HepG2 (cell line): ENCODE data around the gene ATP13A3. TPM values are rescaled to one million over a fixed set of nuclear protein-coding genes. Genes with fewer than 3 reads are reported as not detected.

Source experiments
- AKNA ChIP-seq: sonication (generic); formaldehyde crosslinking; IDR thresholded peaks from 2 replicates; pipeline ENCODE4 v1.4.0; 2020; ENCODE audit warnings: missing genetic modification reagents, borderline replicate concordance
- ARID2 ChIP-seq: sonication (generic); formaldehyde crosslinking; IDR thresholded peaks from 2 replicates; pipeline ENCODE4 v1.8.1; 2022; ENCODE audit warnings: mild to moderate bottlenecking, missing genetic modification reagents, borderline replicate concordance
- DMTF1 ChIP-seq: sonication (generic); formaldehyde crosslinking; IDR thresholded peaks from 2 replicates; pipeline ENCODE4 v1.4.0; 2020; ENCODE audit warnings: mild to moderate bottlenecking, missing genetic modification reagents
- GLI4 ChIP-seq: sonication (generic); formaldehyde crosslinking; IDR thresholded peaks from 2 replicates; pipeline ENCODE4 v1.5.1; 2020; ENCODE audit warnings: missing genetic modification reagents, mild to moderate bottlenecking, moderate library complexity, borderline replicate concordance
- HHEX ChIP-seq: IDR thresholded peaks from 2 replicates; pipeline ENCODE4 v1.6.1; 2016; ENCODE audit warnings: control low read depth
- HNRNPLL ChIP-seq: fragments of 200-400 bp; formaldehyde crosslinking; IDR thresholded peaks from 2 replicates; pipeline ENCODE4 v1.6.1; 2017; ENCODE audit warnings: mild to moderate bottlenecking, low read depth, low read length; ENCODE audit not compliant: poor library complexity, severe bottlenecking
- HOXA7 ChIP-seq: sonication (generic); formaldehyde crosslinking; IDR thresholded peaks from 2 replicates; pipeline ENCODE4 v1.8.1; 2022; ENCODE audit warnings: mild to moderate bottlenecking, missing genetic modification reagents, moderate library complexity
- KLF11 ChIP-seq: IDR thresholded peaks from 2 replicates; pipeline ENCODE4 v1.6.1; 2016; ENCODE audit warnings: missing compliant biosample characterization
- MAFG ChIP-seq: sonication (generic); formaldehyde crosslinking; IDR thresholded peaks from 2 replicates; pipeline ENCODE4 v1.5.1; 2020; ENCODE audit warnings: mild to moderate bottlenecking, missing genetic modification reagents
- MTF1 ChIP-seq: sonication (generic); formaldehyde crosslinking; IDR thresholded peaks from 2 replicates; pipeline ENCODE4 v1.5.0; 2020; ENCODE audit warnings: missing genetic modification reagents
- PBX3 ChIP-seq: sonication (generic); formaldehyde crosslinking; IDR thresholded peaks from 2 replicates; pipeline ENCODE4 v1.8.1; 2023; ENCODE audit warnings: missing genetic modification reagents, inconsistent platforms, borderline replicate concordance
- POLR2G ChIP-seq: fragments of 200-400 bp; formaldehyde crosslinking; IDR thresholded peaks from 2 replicates; pipeline ENCODE4 v1.6.1; 2018; ENCODE audit warnings: mild to moderate bottlenecking, low read depth, low read length, moderate library complexity
- REPIN1 ChIP-seq: sonication (generic); formaldehyde crosslinking; IDR thresholded peaks from 2 replicates; pipeline ENCODE4 v1.8.0; 2022; ENCODE audit warnings: missing genetic modification reagents, low read depth, mild to moderate bottlenecking, borderline replicate concordance
- SRSF1 ChIP-seq: fragments of 200-400 bp; formaldehyde crosslinking; optimal IDR thresholded peaks from 2 replicates; pipeline ENCODE3; 2017; ENCODE audit warnings: mild to moderate bottlenecking, low read depth, low read length, moderate library complexity
- SRY ChIP-seq: sonication (generic); formaldehyde crosslinking; IDR thresholded peaks from 2 replicates; pipeline ENCODE4 v1.8.0; 2022; ENCODE audit warnings: mild to moderate bottlenecking, missing genetic modification reagents
- SYNCRIP ChIP-seq: fragments of 200-400 bp; formaldehyde crosslinking; IDR thresholded peaks from 2 replicates; pipeline ENCODE4 v1.6.1; 2018; ENCODE audit warnings: mild to moderate bottlenecking, low read depth, low read length; ENCODE audit not compliant: insufficient read depth
- XRCC5 ChIP-seq: fragments of 200-400 bp; formaldehyde crosslinking; optimal IDR thresholded peaks from 2 replicates; pipeline ENCODE3; 2017; ENCODE audit warnings: mild to moderate bottlenecking, low read length
- ZFP90 ChIP-seq: sonication (generic); formaldehyde crosslinking; IDR thresholded peaks from 2 replicates; pipeline ENCODE4 v1.8.0; 2022; ENCODE audit warnings: missing genetic modification reagents, mild to moderate bottlenecking, inconsistent platforms, borderline replicate concordance
- ZMAT3 ChIP-seq: sonication (generic); formaldehyde crosslinking; conservative IDR thresholded peaks from 2 replicates; pipeline ENCODE4 v1.7.0; 2021; ENCODE audit warnings: missing genetic modification reagents
- ZNF33A ChIP-seq: sonication (generic); formaldehyde crosslinking; IDR thresholded peaks from 2 replicates; pipeline ENCODE4 v1.5.1; 2020; ENCODE audit warnings: missing genetic modification reagents, mild to moderate bottlenecking, moderate library complexity, borderline replicate concordance
- ZNF737 ChIP-seq: sonication (generic); formaldehyde crosslinking; IDR thresholded peaks from 2 replicates; pipeline ENCODE4 v1.5.0; 2020; ENCODE audit warnings: missing genetic modification reagents, mild to moderate bottlenecking, borderline replicate concordance
- polyA plus RNA-seq, 8 experiments: library from polyadenylated mRNA; depleted of rRNA in 3 of 8; stranded (reverse) in 7 of 8; unstranded in 1 of 8; fragments of >200 nt; fragmentation: Illumina TruSeq in 4 of 8; extraction: Trizol in 4 of 8; gene quantifications; 2 replicates each; pipeline versions ENCODE4 v1.2.1 to v1.2.3, GENCODE V29; 2011 to 2016; ENCODE audit warnings: low read depth in 4 of 8, missing spikeins in 1 of 8, mixed read lengths in 1 of 8; ENCODE audit not compliant: insufficient read depth in 1 of 8
- total RNA-seq, 5 experiments: library from RNA; depleted of rRNA; stranded (reverse); fragments of >200 nt; fragmentation: Illumina TruSeq; extraction: Trizol; gene quantifications; 2 replicates each; pipeline ENCODE4 v1.2.3, GENCODE V29; 2016; ENCODE audit warnings: low read depth in 1 of 5

ATP13A3 gene
- total and polyA plus RNA-seq, 2 of the 13 experiments (the other 11 are each of a cell fraction or from before 2014, with no cell fraction given), result 44.9 to 80.8 TPM

- TF ChIP-seq AKNA (CRISPR knock-in tag), result no peak
- TF ChIP-seq HOXA7 (CRISPR knock-in tag), result no peak
- TF ChIP-seq HHEX (CRISPR knock-in tag), result peak; percentile 76
- TF ChIP-seq ZMAT3 (CRISPR knock-in tag), result no peak
- TF ChIP-seq KLF11 (CRISPR knock-in tag), result no peak
- TF ChIP-seq ARID2 (CRISPR knock-in tag), result no peak
- TF ChIP-seq POLR2G, result no peak
- no peak for TF ChIP-seq SRY
- no peak for TF ChIP-seq GLI4 (CRISPR knock-in tag)
- TF ChIP-seq REPIN1 (CRISPR knock-in tag), result no peak
- no peak; the same call in 1 of the 2 replicates for TF ChIP-seq ZNF737 (CRISPR knock-in tag)
- TF ChIP-seq PBX3 (CRISPR knock-in tag), result no peak
- no peak for TF ChIP-seq XRCC5
- no peak for TF ChIP-seq MTF1 (CRISPR knock-in tag)
- TF ChIP-seq DMTF1 (CRISPR knock-in tag), result no peak
- TF ChIP-seq ZFP90 (CRISPR knock-in tag), result 0 out of 2 replicates have a peak, but pooled peaks have one; percentile 21
- no peak for TF ChIP-seq SYNCRIP
- TF ChIP-seq HNRNPLL, result no peak
- TF ChIP-seq SRSF1, result no peak
- TF ChIP-seq MAFG (CRISPR knock-in tag), result no peak
- no peak for TF ChIP-seq ZNF33A (CRISPR knock-in tag)
These were observed 8.2 kb upstream of the ATP13A3 start (continued) for GRCh38 chr3:194494951-194495374.
